GM10266 (cell line): ENCODE measurements around the gene TMEM54.
A peak's percentile ranks its signal among the peaks of the same experiment; 100 is the strongest.

Experiments
- DNase-seq: peaks from one replicate; pipeline ENCODE4 v3.0.0; 2012; ENCODE audit errors: extremely low spot score
- CTCF ChIP-seq: IDR thresholded peaks from 2 replicates; pipeline ENCODE4 v1.5.1; 2012; ENCODE audit warnings: mild to moderate bottlenecking, low read depth; ENCODE audit not compliant: control insufficient read depth, insufficient read depth; ENCODE audit errors: missing control alignments

TMEM54 gene

GRCh38 chr1:32900956-32901822 lies at the start of gene TMEM54:
Gene TMEM54, minus strand, starts transcription at chr1:32901389. Its CDS starts 151 bp downstream, at chr1:32901238.
- peak; percentile 81 for DNase-seq
- TF ChIP-seq CTCF = no peak

- DNase-seq = no peak
- no peak for TF ChIP-seq CTCF
Measured at GRCh38 chr1:32949519-32949918, 48.3 kb upstream of the TMEM54 start.

- TF ChIP-seq CTCF = no peak
- DNase-seq = no peak
Measured at GRCh38 chr1:32948905-32949304, 47.7 kb upstream of the TMEM54 start.

- no peak for DNase-seq
- TF ChIP-seq CTCF = no peak
Measured at GRCh38 chr1:32948390-32948722, 47.2 kb upstream of the TMEM54 start.

GRCh38 chr1:32947669-32948389 lies 46.6 kb upstream of the TMEM54 start:
- TF ChIP-seq CTCF = no peak
- DNase-seq = no peak

GRCh38 chr1:32946413-32946812 lies 45.2 kb upstream of the TMEM54 start:
- no peak for TF ChIP-seq CTCF
- no peak for DNase-seq

GRCh38 chr1:32944180-32944579 lies 43.0 kb upstream of the TMEM54 start:
- no peak for TF ChIP-seq CTCF
- DNase-seq = no peak
